Hepatocyte (in vitro differentiated cells): Measurements from ENCODE around the gene BCL10. TPM values are rescaled to one million over a fixed set of nuclear protein-coding genes. Genes with fewer than 3 reads are reported as not detected.
A peak's percentile ranks its signal among the peaks of the same experiment; 100 is the strongest.

ENCODE experiments used
- DNase-seq: peaks from one replicate; pipeline ENCODE4 v3.0.0-alpha.2; 2016; ENCODE audit warnings: low spot score
- H2AFZ ChIP-seq: fragments of 200-600 bp; sonication (generic); 2 replicates; pipeline ENCODE4 v1.6.0; 2016; ENCODE audit warnings: antibody characterized with exemption, mild to moderate bottlenecking
- H3K27ac ChIP-seq: fragments of 200-600 bp; sonication (generic); 2 replicates; pipeline ENCODE4 v1.5.1; 2016; ENCODE audit warnings: mild to moderate bottlenecking
- H3K27me3 ChIP-seq: fragments of 200-600 bp; sonication (generic); 2 replicates; pipeline ENCODE4 v1.6.1; 2016
- H3K36me3 ChIP-seq: fragments of 200-600 bp; sonication (generic); replicated peaks from 2 replicates; pipeline ENCODE4 v1.5.1; 2016; ENCODE audit warnings: low read depth; ENCODE audit not compliant: insufficient read depth
- H3K4me1 ChIP-seq: fragments of 200-600 bp; sonication (generic); 2 replicates; pipeline ENCODE4 v1.5.1; 2016; ENCODE audit warnings: mild to moderate bottlenecking, moderate library complexity; ENCODE audit not compliant: insufficient read depth
- H3K4me2 ChIP-seq: fragments of 200-600 bp; sonication (generic); 2 replicates; pipeline ENCODE4 v1.6.0; 2016
- H3K4me3 ChIP-seq: fragments of 200-600 bp; sonication (generic); 2 replicates; pipeline ENCODE4 v1.5.1; 2016; ENCODE audit warnings: mild to moderate bottlenecking
- H3K79me2 ChIP-seq: fragments of 200-600 bp; sonication (generic); 2 replicates; pipeline ENCODE4 v1.6.0; 2017; ENCODE audit warnings: mild to moderate bottlenecking
- H3K9me2 ChIP-seq: fragments of 200-600 bp; sonication (generic); replicated peaks from 2 replicates; pipeline ENCODE4 v1.6.0; 2017; ENCODE audit warnings: mild to moderate bottlenecking; ENCODE audit not compliant: insufficient read depth
- H3K9me3 ChIP-seq: fragments of 200-600 bp; sonication (generic); 2 replicates; pipeline ENCODE4 v1.5.1; 2016; ENCODE audit warnings: low read depth, mild to moderate bottlenecking
- H4K20me1 ChIP-seq: fragments of 200-600 bp; sonication (generic); 2 replicates; pipeline ENCODE4 v1.6.0; 2016; ENCODE audit warnings: mild to moderate bottlenecking; ENCODE audit not compliant: insufficient read depth, poor library complexity, severe bottlenecking
- CTCF ChIP-seq: fragments of 200-600 bp; sonication (generic); IDR thresholded peaks from 2 replicates; pipeline ENCODE4 v1.5.1; 2016; ENCODE audit warnings: antibody characterized with exemption, mild to moderate bottlenecking; ENCODE audit not compliant: poor library complexity
- EZH2 ChIP-seq: fragments of 200-600 bp; sonication (generic); IDR thresholded peaks from 2 replicates; pipeline ENCODE4 v1.6.1; 2016; ENCODE audit warnings: antibody characterized with exemption, mild to moderate bottlenecking, borderline replicate concordance
- EZH2phosphoT487 ChIP-seq: fragments of 200-600 bp; sonication (generic); IDR thresholded peaks from one replicate; pipeline ENCODE4 v1.6.1; 2018; ENCODE audit warnings: antibody characterized with exemption, mild to moderate bottlenecking, low read depth, moderate library complexity; ENCODE audit not compliant: unreplicated experiment, severe bottlenecking
- WGBS: methylation state at CpG from one replicate; pipeline ENCODE4 v1.1.6; 2016; ENCODE audit warnings: low lambda C conversion rate; ENCODE audit errors: missing lambda C conversion rate; 5-methylcytosine and 5-hydroxymethylcytosine counted together
- polyA plus RNA-seq: library from polyadenylated mRNA; unstranded; fragments of >200 nt; fragmentation: Nextera tagmentation; extraction: Ambion mirVana; gene quantifications from 2 replicates; pipeline ENCODE4 v1.2.1, GENCODE V29; 2016
- total RNA-seq: library from RNA; depleted of rRNA; stranded (reverse); fragments of >200 nt; gene quantifications from 2 replicates; pipeline ENCODE4 v1.2.3, GENCODE V29; 2014

BCL10 gene
- total and polyA plus RNA-seq, 2 experiments from 2014 or later, result 25.9 to 33.5 TPM

- TF ChIP-seq CTCF (no peak), EZH2 (no peak), EZH2phosphoT487 (no peak)
- Histone ChIP-seq H3K27ac (peak overlapping the region; percentile 71), H4K20me1 (no peaks in the 10 kb centered on the region), H3K4me2 (no peak overlapping the region), H3K4me1 (peaks cover 7% of the 10 kb centered on the region), H3K36me3 (no peaks in the 10 kb centered on the region), H2AFZ (no peak overlapping the region), H3K4me3 (no peak overlapping the region), H3K9me3 (no peaks in the 10 kb centered on the region), H3K79me2 (no peaks in the 10 kb centered on the region), H3K27me3 (no peaks in the 10 kb centered on the region), H3K9me2 (no peaks in the 10 kb centered on the region)
- 78% methylated on average over 1 of the region's 1 CpG for WGBS
- no peak for DNase-seq
Measured at GRCh38 chr1:85296980-85297379, 20.5 kb upstream of the BCL10 start.

DNA sequence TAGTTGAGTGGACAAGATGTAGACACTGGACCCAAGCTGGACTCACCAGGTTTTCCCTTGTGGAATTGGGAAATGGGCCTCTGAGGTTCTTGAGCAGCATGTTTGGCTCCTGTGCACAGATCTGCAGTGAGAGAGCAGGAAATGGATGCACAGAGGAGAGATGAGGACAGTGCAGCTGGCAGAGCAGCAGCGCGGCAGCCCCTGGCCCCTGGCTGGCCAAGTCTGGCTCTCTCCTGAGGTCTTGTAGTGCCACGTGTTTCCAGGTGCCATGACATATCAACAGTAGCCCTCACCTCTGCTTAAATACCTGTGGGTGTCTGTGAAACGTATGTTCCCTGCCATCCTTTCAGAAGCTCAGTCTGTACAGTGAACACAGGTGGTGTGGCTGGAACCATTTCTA, 19.2 kb upstream of the BCL10 start:
- Histone ChIP-seq H4K20me1 (no peaks in the 10 kb centered on the region), H3K4me2 (no peak overlapping the region), H3K9me3 (no peaks in the 10 kb centered on the region), H3K4me1 (peaks cover 7% of the 10 kb centered on the region), H3K9me2 (no peaks in the 10 kb centered on the region), H2AFZ (no peak overlapping the region), H3K79me2 (no peaks in the 10 kb centered on the region), H3K4me3 (no peak overlapping the region), H3K27me3 (no peaks in the 10 kb centered on the region), H3K36me3 (no peaks in the 10 kb centered on the region), H3K27ac (no peak overlapping the region)
- no peak for DNase-seq
- TF ChIP-seq EZH2phosphoT487 (no peak), CTCF (no peak), EZH2 (no peak)
- 76% methylated on average over 4 of the region's 4 CpGs for WGBS

GRCh38 chr1:85295006-85295431, 18.6 kb upstream of the BCL10 start:
- no peaks in the 10 kb centered on the region for H4K20me1 ChIP-seq
- 79% methylated on average over 3 of the region's 3 CpGs for WGBS
- no peak overlapping the region for H3K4me2 ChIP-seq
- H3K27ac ChIP-seq, result no peak overlapping the region
- H3K9me3 ChIP-seq, result no peaks in the 10 kb centered on the region
- TF ChIP-seq EZH2phosphoT487, result no peak
- TF ChIP-seq EZH2, result no peak
- TF ChIP-seq CTCF, result no peak
- H3K27me3 ChIP-seq, result no peaks in the 10 kb centered on the region
- H3K79me2 ChIP-seq, result no peaks in the 10 kb centered on the region
- H3K9me2 ChIP-seq, result no peaks in the 10 kb centered on the region
- no peak overlapping the region for H2AFZ ChIP-seq
- no peak for DNase-seq
- no peak overlapping the region for H3K4me3 ChIP-seq
- peaks cover 7% of the 10 kb centered on the region for H3K4me1 ChIP-seq
- H3K36me3 ChIP-seq, result no peaks in the 10 kb centered on the region

DNA sequence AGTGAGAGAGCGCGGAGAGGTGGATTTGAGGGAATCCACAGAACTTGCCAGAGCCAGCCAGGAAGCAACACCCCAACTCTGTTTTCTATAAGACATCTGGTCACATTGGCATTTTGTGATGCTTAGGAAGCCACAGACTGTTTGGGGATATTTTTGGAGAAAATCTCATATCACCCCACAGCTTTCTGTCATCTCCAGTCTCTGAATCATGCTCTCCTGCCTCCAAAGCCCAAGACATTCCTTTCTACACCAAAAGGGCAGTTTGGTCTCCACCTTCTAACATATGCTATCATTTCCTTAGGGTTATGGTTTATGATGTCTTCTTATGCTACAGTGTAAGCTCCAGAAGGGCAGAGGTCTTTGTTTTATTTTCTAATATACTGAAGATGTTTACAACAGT, 14.4 kb upstream of the BCL10 start:
- Histone ChIP-seq H3K27ac (no peak overlapping the region), H2AFZ (no peak overlapping the region), H4K20me1 (no peaks in the 10 kb centered on the region), H3K4me2 (no peak overlapping the region), H3K4me1 (no peaks in the 10 kb centered on the region), H3K27me3 (no peaks in the 10 kb centered on the region), H3K36me3 (no peaks in the 10 kb centered on the region), H3K9me3 (no peaks in the 10 kb centered on the region), H3K79me2 (no peaks in the 10 kb centered on the region), H3K9me2 (no peaks in the 10 kb centered on the region), H3K4me3 (no peak overlapping the region)
- 95% methylated on average over 2 of the region's 2 CpGs for WGBS
- DNase-seq, result no peak
- no peak for TF ChIP-seq EZH2
- TF ChIP-seq CTCF, result no peak
- no peak for TF ChIP-seq EZH2phosphoT487
